GM12874 (cell line): ENCODE results near the gene USP47.

Experiments
- TF ChIP-seq, protein P1 (sequence below): IDR thresholded peaks from 2 replicates; pipeline ENCODE4 v1.5.1; 2011; ENCODE audit warnings: low read depth, mild to moderate bottlenecking, control low read depth, low read length, moderate library complexity; ENCODE audit not compliant: insufficient read depth

Gene USP47

DNA sequence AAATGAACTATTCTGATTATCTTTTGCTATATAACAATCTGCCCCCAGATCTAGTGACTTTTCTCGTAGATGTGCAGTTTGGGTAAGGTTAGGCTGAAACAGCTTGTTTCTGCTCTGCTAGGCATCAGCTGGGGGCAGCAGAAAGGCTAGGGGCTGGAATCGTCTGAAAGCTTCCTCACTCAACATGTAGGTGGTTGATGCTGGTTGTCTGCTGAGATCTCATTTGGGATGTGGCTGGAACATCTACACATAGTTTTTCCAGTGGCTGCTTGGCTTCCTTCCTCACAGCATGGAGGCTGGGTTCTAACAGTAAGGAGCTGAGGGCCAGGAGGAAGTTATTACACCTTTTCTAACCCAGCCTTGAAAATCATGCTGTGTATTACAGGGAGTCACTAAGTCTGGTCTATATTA lies 30.2 kb downstream of the USP47 start:
- TF ChIP-seq, protein P1, sequence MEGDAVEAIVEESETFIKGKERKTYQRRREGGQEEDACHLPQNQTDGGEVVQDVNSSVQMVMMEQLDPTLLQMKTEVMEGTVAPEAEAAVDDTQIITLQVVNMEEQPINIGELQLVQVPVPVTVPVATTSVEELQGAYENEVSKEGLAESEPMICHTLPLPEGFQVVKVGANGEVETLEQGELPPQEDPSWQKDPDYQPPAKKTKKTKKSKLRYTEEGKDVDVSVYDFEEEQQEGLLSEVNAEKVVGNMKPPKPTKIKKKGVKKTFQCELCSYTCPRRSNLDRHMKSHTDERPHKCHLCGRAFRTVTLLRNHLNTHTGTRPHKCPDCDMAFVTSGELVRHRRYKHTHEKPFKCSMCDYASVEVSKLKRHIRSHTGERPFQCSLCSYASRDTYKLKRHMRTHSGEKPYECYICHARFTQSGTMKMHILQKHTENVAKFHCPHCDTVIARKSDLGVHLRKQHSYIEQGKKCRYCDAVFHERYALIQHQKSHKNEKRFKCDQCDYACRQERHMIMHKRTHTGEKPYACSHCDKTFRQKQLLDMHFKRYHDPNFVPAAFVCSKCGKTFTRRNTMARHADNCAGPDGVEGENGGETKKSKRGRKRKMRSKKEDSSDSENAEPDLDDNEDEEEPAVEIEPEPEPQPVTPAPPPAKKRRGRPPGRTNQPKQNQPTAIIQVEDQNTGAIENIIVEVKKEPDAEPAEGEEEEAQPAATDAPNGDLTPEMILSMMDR, result no peak

DNA sequence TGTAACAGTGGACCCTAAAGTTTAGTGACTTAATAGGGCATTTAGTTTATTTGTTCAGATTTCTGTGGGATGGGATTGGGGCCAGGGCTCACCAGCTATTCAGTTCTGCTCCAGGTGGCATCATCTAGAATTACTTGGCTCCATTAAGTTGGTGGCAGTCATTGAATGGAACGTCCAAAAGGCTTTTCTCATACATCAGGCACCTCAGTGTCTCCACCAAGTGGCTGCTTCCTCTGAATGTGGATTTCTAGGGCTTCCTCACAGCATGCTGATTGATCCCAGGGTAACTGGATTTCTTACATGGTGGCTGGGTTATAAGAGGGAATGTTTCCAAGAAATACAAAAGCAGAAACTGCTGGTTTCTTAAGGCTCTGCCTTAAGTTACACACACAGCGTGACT lies 34.7 kb downstream of the USP47 start:
- TF ChIP-seq, protein P1, result peak; percentile 20; the same call in 1 of the 2 replicates

DNA sequence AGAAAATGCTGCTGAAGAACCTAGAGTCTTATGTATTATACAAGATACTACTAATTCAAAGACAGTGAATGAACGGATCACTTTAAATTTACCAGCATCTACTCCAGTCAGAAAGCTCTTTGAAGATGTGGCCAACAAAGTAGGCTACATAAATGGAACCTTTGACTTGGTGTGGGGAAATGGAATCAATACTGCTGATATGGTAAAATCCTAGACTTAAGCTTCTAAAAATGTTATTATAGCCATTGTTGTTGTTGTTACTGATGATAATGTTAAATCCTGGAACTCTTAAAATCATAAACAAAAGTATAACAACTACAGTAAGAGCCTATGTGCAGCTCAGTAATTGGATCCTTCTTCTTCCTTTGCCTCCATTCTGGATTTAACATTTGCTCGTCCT lies 38.4 kb downstream of the USP47 start:
- TF ChIP-seq, protein P1, result no peak

DNA sequence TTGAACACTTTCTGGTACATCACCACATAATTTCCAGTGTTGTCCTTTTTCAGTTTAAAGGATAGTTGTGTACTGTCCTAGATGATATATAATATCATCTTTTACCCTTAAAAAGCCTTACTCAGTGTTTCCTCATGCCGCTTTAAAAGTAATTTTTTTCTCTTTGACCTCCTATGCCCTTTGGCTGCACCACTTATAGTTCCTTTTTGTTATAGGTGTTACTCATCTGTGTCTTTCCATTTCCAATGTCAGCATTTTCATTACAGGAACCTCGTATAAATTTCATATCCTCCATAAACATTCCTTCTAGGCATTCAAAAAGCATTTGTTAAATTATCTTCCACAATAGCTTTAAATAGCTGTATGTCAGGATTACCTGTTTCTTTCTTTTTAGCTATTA lies 40.8 kb downstream of the USP47 start:
- TF ChIP-seq, protein P1, result no peak

DNA sequence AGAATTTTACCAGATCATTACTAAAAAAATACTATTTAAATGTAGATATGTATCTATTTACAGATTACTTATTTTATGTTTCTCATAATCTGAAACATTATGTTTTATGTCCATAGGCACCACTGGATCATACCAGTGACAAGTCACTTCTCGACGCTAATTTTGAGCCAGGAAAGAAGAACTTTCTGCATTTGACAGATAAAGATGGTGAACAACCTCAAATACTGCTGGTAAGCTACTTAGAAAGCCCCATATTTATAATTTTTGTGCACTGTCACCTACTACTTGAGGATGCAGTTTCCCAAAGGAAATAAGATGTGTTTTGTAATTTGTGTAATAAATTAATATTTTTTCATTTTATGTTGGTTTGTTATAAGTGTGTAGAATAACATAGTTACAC lies 42.6 kb downstream of the USP47 start:
- TF ChIP-seq, protein P1, result no peak

DNA sequence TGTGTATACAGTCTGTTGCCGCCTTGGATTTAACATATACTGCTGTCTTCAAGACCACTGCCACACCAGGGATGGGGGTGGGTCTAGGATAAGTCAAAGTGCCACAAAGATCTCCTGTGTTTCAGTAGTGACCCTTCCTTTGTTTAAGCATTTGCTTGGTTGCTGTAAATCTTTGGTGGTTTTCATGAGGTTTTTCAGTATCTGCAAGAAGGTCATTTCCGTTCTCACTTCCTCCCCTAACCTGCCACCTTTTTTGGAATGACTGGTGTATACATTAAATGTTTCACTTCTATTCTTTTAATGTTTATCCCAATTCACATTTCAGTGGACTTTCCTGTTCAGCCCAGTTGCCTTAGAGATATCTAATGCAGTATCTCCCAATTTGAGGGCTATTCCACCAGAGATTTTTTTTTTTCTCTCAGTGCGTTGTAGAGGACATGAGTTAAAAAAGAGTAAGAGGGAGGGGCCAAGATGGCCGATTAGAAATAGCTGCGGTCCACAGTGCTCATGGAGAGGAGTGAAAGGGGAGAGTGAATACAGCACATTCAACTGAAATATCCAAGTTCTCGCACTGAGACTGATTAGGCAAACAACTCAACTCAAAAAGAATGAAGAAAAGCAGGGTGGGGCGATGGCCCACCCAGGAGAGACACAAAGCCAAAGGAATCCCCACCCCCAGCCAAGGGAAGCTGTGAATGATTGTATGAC lies 43.2 kb downstream of the USP47 start:
- TF ChIP-seq, protein P1, result no peak

DNA sequence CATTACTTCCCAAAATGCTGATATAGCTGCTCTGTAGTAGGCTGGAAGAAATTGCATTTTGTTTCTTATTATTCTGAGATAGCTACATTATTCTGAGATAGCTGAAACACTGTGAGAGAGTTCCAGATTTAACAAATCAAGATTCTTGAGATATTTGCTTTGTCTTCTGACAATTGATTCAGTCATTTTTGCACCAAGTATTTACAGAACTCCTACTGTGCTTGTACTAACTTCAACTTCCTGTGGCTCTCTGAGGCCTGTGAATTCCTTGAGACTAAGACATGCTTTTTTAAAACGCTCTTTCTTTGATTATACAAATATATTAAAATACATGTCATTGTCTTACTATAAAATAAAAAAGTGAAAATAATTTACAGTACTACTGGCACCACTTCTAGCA lies 52.7 kb downstream of the USP47 start:
- TF ChIP-seq, protein P1, result no peak
